BE2C (cell line): ENCODE measurements around the gene TSC22D3.

ENCODE experiments used
- DNase-seq: peaks from one replicate; pipeline ENCODE4 v3.0.0-alpha.2; 2020
- H3K27me3 ChIP-seq: fragments of 250-450 bp; sonication (Bioruptor Pico); 2 replicates; pipeline ENCODE4 v1.5.1; 2020; ENCODE audit warnings: mild to moderate bottlenecking
- H3K36me3 ChIP-seq: fragments of 250-450 bp; sonication (Bioruptor Pico); 2 replicates; pipeline ENCODE4 v1.5.1; 2020; ENCODE audit warnings: mild to moderate bottlenecking
- H3K4me1 ChIP-seq: fragments of 250-450 bp; sonication (Bioruptor Pico); 2 replicates; pipeline ENCODE4 v1.5.1; 2020
- H3K4me3 ChIP-seq: 2 replicates; pipeline ENCODE4 v1.5.1; 2011; ENCODE audit warnings: low read depth, low read length
- H3K9me3 ChIP-seq: fragments of 250-450 bp; sonication (Bioruptor Pico); 2 replicates; pipeline ENCODE4 v1.5.1; 2020
- TF ChIP-seq, protein P1 (sequence below): IDR thresholded peaks from 2 replicates; pipeline ENCODE4 v1.5.1; 2012; ENCODE audit warnings: mild to moderate bottlenecking, low read depth, low read length

TSC22D3 gene

DNA sequence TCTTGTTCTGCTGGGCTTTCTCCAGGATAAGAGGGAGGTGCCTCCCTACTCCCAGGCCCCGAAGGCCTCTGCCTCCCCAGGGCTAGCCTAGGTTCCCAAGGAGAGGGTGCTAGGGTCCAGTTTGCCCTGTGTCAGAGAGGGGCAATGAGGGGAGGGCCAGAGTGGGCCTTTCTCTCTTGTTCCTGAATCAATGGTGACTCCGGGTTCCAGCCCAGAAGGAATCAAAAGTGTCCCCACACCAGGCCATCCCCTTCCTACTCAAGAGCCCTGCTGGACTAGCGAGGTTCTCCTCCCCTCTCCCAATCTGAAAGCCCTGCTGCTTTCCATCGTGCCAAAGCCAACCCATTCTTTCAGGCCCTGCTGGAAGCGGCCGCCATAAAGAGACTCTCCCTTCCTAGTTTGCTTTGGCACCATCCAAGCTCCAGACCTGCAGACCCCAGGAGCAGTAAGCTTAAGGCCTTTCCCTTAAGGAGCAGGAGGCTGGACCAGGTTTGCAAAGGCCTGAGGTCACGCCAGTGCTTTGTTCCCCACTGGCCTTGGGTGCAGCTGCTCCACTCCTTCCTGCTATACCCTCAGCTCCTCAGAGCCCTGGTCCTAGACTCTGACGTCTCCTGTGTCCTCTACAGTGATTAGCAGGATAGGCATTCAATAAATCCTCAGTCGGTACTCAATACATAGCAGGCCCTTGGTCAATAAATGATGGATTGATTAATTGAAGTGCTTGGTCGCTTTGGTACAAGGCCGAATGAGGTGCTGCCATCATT, 10.6 kb downstream of the TSC22D3 start:
- TF ChIP-seq, protein P1, sequence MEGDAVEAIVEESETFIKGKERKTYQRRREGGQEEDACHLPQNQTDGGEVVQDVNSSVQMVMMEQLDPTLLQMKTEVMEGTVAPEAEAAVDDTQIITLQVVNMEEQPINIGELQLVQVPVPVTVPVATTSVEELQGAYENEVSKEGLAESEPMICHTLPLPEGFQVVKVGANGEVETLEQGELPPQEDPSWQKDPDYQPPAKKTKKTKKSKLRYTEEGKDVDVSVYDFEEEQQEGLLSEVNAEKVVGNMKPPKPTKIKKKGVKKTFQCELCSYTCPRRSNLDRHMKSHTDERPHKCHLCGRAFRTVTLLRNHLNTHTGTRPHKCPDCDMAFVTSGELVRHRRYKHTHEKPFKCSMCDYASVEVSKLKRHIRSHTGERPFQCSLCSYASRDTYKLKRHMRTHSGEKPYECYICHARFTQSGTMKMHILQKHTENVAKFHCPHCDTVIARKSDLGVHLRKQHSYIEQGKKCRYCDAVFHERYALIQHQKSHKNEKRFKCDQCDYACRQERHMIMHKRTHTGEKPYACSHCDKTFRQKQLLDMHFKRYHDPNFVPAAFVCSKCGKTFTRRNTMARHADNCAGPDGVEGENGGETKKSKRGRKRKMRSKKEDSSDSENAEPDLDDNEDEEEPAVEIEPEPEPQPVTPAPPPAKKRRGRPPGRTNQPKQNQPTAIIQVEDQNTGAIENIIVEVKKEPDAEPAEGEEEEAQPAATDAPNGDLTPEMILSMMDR, result no peak
- Histone ChIP-seq H3K4me3 (no peak overlapping the region), H3K36me3 (no peaks in the 10 kb centered on the region), H3K9me3 (no peaks in the 10 kb centered on the region), H3K27me3 (no peaks in the 10 kb centered on the region), H3K4me1 (no peaks in the 10 kb centered on the region)
- no peak for DNase-seq

GRCh38 chrX:107763647-107764046, 11.9 kb downstream of the TSC22D3 start:
- no peaks in the 10 kb centered on the region for H3K4me1 ChIP-seq
- H3K9me3 ChIP-seq, result no peaks in the 10 kb centered on the region
- no peak for DNase-seq
- no peaks in the 10 kb centered on the region for H3K27me3 ChIP-seq
- no peak overlapping the region for H3K4me3 ChIP-seq
- TF ChIP-seq, protein P1, result no peak
- no peaks in the 10 kb centered on the region for H3K36me3 ChIP-seq

DNA sequence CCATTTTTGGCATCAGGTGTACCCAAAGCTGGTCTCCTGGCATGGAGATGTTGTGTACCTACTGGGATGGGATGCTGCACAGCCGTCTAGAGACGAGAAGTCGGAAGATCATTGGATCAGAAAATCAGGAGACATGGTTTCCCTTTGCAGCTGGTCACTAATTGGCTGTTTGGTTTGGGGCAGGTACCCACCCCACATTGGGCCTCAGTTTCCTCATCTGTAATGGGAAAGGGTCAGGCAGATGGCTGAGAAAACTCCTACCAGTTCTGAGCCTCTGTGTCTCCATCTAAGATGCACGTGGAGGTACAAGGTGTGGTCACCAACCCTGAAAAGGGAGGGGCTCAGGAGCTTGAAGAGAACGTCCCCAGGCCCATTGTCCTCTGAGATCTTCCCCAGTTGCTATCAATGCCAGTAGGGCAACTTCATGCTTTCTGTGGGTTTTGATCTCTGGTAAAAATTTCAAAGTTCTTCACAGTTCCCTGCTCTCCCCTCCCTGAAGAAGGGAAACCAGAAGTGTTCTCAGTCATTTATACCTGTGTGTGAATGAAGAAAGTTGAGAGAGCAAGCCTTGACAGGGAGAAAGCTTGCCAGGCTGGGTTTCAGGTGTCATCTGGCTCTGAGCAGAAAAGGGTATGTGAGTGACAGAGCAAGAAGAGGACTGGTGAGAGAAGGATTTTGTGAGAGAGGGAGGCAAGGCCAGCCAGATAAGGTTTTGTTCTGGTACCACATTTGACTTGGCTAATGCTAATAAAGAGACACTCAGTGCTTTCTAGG, 15.1 kb downstream of the TSC22D3 start:
- no peak for DNase-seq
- Histone ChIP-seq H3K4me1 (no peaks in the 10 kb centered on the region), H3K9me3 (no peaks in the 10 kb centered on the region), H3K4me3 (no peak overlapping the region), H3K36me3 (no peaks in the 10 kb centered on the region), H3K27me3 (no peaks in the 10 kb centered on the region)
- TF ChIP-seq, protein P1, result no peak

DNA sequence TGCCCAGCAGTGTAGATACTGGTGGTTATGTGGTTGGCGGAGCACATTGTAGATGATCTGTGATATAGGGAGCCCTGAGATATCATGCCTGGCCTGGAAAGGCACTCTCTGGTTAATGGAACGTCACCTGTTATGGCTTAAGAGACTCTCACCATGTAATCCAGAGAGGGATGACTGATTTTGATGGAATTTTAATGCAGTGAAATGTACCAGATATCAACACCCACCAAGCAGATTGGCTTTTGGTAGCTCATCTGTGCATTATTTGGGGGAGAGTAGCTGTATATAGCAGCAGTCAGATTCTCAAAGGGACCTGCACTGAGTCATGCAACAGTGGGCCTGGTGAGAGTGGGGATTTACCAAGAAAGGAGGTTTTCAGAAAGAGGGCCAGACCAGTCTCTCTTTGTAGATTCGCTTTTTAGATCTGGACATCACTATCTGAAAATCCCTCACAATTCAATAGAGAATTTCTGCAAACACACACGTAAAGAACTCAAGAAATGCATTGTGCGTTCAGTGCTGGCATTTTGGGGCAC, 17.3 kb downstream of the TSC22D3 start:
- DNase-seq, result no peak
- no peaks in the 10 kb centered on the region for H3K4me1 ChIP-seq
- no peaks in the 10 kb centered on the region for H3K36me3 ChIP-seq
- no peak overlapping the region for H3K4me3 ChIP-seq
- TF ChIP-seq, protein P1, result no peak
- no peaks in the 10 kb centered on the region for H3K9me3 ChIP-seq
- no peaks in the 10 kb centered on the region for H3K27me3 ChIP-seq

DNA sequence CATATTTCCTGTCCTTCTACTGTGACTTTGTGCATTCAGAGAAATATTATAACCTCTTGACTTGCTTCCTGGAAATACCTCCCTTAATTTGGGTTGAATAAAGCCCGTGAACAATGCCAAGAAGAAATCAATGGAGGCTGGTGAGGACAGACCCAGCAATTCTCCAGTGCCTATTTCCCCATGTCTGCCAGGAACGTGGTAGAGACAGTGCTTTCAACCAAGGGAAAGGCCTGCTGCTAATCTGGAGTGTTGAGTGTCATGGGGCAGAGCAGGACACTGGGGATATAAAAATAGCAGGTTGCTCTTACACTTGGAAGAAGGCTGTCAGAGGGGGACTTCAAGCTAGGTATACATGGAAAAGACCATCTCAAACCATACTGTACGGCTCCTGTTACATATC, 19.9 kb downstream of the TSC22D3 start:
- H3K4me3 ChIP-seq, result no peak overlapping the region
- no peaks in the 10 kb centered on the region for H3K36me3 ChIP-seq
- TF ChIP-seq, protein P1, result no peak
- no peaks in the 10 kb centered on the region for H3K27me3 ChIP-seq
- no peaks in the 10 kb centered on the region for H3K9me3 ChIP-seq
- DNase-seq, result no peak
- no peaks in the 10 kb centered on the region for H3K4me1 ChIP-seq

GRCh38 chrX:107753187-107753586, 22.4 kb downstream of the TSC22D3 start:
- TF ChIP-seq, protein P1, result no peak
- H3K4me1 ChIP-seq, result no peaks in the 10 kb centered on the region
- DNase-seq, result no peak
- no peak overlapping the region for H3K4me3 ChIP-seq
- H3K27me3 ChIP-seq, result no peaks in the 10 kb centered on the region
- no peaks in the 10 kb centered on the region for H3K9me3 ChIP-seq
- no peaks in the 10 kb centered on the region for H3K36me3 ChIP-seq
